Measurements from ENCODE around the gene PTPRM. TPM values are rescaled to one million over a fixed set of nuclear protein-coding genes. Genes with fewer than 3 reads are reported as not detected.

PTPRM gene
- polyA plus RNA-seq, 1 experiment = 81.1 TPM

GRCh38 chr18:8364385-8364784, 797.3 kb downstream of the PTPRM start:
- no peak for DNase-seq (ENCODE audit: low read depth, low spot score)
- Histone ChIP-seq H3K4me3 (ENCODE audit: low read depth, low read length) (no peak overlapping the region), H3K27ac (ENCODE audit: low read depth, low read length) (no peak overlapping the region), H3K9me3 (ENCODE audit: control insufficient read depth, insufficient read depth, low read length) (no peaks in the 10 kb centered on the region; the same call in 1 of the 2 replicates), H3K27me3 (ENCODE audit: control insufficient read depth, insufficient read depth, low read length) (peaks cover 11% of the 10 kb centered on the region)
- CTCF ChIA-PET = no interaction called here
- POLR2A ChIA-PET = no interaction called here
- no peak for TF ChIP-seq CTCF (IDR thresholded peaks at IDR 0.05; ENCODE audit: low read depth, low read length)

DNA sequence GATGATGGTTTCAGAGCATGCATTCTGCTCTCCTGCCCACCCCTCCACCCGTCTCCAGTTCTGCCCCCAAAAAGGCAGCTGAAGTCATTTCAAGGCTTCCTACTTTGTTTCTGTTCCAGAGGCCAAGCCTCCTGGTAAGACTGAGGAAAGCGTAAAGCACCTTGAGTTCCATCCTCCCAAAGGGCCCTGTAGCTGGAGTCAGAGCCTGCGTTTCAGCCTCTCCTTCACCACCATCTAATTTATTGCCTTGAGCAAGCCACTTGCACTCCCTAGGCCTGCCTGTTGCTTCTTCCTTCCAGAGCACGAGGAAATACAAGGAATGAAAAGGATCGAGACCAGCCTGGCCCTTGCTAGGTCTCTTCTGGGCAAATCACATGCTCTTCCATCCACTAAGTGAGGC, 797.9 kb downstream of the PTPRM start:
- ChIA-PET CTCF (no interaction called here), POLR2A (no interaction called here)
- H3K27me3 ChIP-seq (ENCODE audit: control insufficient read depth, insufficient read depth, low read length) = peaks cover 11% of the 10 kb centered on the region
- no peak overlapping the region for H3K4me3 ChIP-seq (ENCODE audit: low read depth, low read length)
- no peak overlapping the region for H3K27ac ChIP-seq (ENCODE audit: low read depth, low read length)
- DNase-seq (ENCODE audit: low read depth, low spot score) = no peak
- no peaks in the 10 kb centered on the region; the same call in 1 of the 2 replicates for H3K9me3 ChIP-seq (ENCODE audit: control insufficient read depth, insufficient read depth, low read length)
- no peak for TF ChIP-seq CTCF (IDR thresholded peaks at IDR 0.05; ENCODE audit: low read depth, low read length)

DNA sequence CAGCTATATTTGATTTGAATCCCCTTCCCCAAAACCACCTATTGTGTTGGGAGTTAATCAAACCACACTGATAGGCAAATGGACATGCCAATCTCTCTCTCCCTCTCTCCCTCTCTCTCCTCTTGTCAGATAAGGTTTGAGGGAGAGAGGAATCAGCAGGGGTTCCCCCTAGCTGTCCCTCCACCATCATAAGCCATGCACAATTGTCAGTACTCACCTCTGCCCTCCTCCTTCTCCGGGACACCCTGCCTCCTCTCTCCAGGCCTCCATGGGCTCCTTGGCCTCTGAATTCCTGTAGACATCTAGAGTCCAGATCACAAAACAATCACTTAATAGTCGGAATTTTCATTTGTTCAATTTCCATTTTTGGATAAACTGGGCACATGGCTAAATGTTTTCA, 798.4 kb downstream of the PTPRM start:
- H3K4me3 ChIP-seq (ENCODE audit: low read depth, low read length) = no peak overlapping the region
- no peak overlapping the region for H3K27ac ChIP-seq (ENCODE audit: low read depth, low read length)
- peaks cover 11% of the 10 kb centered on the region for H3K27me3 ChIP-seq (ENCODE audit: control insufficient read depth, insufficient read depth, low read length)
- POLR2A ChIA-PET = no interaction called here
- DNase-seq (ENCODE audit: low read depth, low spot score) = no peak
- no peaks in the 10 kb centered on the region; the same call in 1 of the 2 replicates for H3K9me3 ChIP-seq (ENCODE audit: control insufficient read depth, insufficient read depth, low read length)
- TF ChIP-seq CTCF (IDR thresholded peaks at IDR 0.05; ENCODE audit: low read depth, low read length) = no peak
- CTCF ChIA-PET = no interaction called here

DNA sequence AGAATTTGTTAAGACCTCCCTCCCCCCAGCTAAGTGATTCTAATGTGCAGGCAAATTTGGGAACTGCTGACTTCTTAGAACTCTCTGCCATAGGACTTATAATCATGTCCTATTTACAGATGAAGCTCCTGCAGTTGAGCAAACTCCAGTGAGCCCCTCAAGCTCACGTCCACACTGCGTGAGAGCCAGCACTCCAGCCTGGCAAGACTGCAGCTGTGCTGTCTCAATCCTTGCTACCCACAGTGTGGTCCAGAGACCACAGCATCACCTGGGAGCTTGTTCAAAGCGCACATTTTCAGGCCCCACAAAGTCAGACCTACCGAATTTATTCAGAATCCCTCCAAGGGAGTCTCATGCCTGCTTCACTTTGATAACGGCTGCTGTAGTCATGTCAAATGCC, 799.0 kb downstream of the PTPRM start:
- Histone ChIP-seq H3K9me3 (ENCODE audit: control insufficient read depth, insufficient read depth, low read length) (no peaks in the 10 kb centered on the region; the same call in 1 of the 2 replicates), H3K27me3 (ENCODE audit: control insufficient read depth, insufficient read depth, low read length) (peaks cover 11% of the 10 kb centered on the region), H3K27ac (ENCODE audit: low read depth, low read length) (no peak overlapping the region), H3K4me3 (ENCODE audit: low read depth, low read length) (no peak overlapping the region)
- CTCF ChIA-PET = interaction anchor here (0.6 kb wide), 1 partner anchor 171 kb away, joined by 5 read pairs; no protein-coding TSS in a partner anchor
- DNase-seq (ENCODE audit: low read depth, low spot score) = no peak
- TF ChIP-seq CTCF (IDR thresholded peaks at IDR 0.05; ENCODE audit: low read depth, low read length) = no peak
- POLR2A ChIA-PET = no interaction called here

- POLR2A ChIA-PET = no interaction called here
- Histone ChIP-seq H3K27me3 (ENCODE audit: control insufficient read depth, insufficient read depth, low read length) (peaks cover 11% of the 10 kb centered on the region), H3K27ac (ENCODE audit: low read depth, low read length) (no peak overlapping the region), H3K4me3 (ENCODE audit: low read depth, low read length) (no peak overlapping the region), H3K9me3 (ENCODE audit: control insufficient read depth, insufficient read depth, low read length) (no peaks in the 10 kb centered on the region; the same call in 1 of the 2 replicates)
- DNase-seq (ENCODE audit: low read depth, low spot score) = no peak
- TF ChIP-seq CTCF (IDR thresholded peaks at IDR 0.05; ENCODE audit: low read depth, low read length) = no peak
- CTCF ChIA-PET = interaction anchor here (0.6 kb wide), 1 partner anchor 172 kb away, joined by 5 read pairs; no protein-coding TSS in a partner anchor
These were observed 799.5 kb downstream of the PTPRM start for GRCh38 chr18:8366656-8367055.
